ENCODE data around the gene RSPH1.
"Not testable (repeated sequence)": the region's sequence is repeated elsewhere in the genome, so short reads cannot be mapped to it uniquely, and the experiment has no call there.

Gene RSPH1

DNA sequence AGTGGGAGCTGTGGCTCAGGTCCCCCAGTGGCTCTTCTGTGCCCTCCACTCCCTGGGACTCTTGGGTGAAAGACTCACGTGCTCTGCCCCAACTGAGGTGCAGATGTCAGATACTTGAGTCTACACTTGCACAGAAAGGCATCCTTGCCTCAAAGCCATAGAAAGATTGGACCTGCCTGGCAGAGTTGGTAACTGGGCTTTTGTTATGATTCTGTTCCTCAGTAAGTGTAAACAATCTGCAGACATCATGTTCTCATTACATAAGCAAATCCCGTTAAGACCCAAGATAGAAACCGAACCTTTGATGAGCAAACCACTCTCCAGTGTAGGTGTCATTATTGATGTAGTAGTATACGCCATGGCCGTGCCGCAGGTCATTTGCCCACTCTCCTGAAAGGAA is 10.0 kb downstream of the RSPH1 start:
- no peak for DNase-seq (ENCODE audit: low read depth)

DNA sequence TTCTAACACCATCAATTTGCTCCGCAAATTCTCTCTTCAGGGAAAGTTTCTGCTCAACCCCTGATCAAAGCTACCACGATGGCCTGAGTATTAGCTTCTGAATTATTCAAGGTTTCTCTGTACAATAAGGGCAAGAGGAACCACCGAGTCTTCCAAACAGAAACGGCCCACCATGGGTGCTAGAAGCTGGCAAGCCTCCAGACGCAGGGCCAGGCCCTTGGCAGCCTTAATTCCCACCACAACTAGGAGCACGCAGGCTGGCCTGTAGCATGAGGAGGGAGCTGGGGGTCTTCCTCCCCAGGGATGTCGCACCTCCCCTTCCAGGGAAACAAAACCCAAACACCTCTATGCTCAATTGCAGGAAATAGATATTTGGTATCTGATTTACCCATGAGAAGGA is 11.1 kb downstream of the RSPH1 start:
- no peak for DNase-seq (ENCODE audit: low read depth)

DNA sequence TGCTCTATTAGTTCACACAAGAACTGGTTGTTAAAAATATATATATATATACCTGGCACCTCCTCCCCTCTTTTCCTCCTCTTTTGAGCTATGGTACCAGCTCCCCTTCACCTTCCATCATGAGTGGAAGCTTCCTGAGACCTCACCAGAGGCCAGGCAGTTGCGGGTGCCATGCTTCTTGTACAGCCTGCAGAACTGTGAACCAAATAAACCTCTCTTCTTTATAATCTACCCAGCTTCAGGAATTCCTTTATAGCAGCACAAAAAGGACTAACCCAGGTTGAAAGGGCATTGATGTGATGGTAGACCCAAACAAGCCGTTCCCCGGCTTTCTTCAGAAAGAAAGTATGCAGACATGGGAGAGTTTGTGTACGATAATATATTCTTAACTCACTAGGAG is 14.9 kb downstream of the RSPH1 start:
- no peak for DNase-seq (ENCODE audit: low read depth)

DNA sequence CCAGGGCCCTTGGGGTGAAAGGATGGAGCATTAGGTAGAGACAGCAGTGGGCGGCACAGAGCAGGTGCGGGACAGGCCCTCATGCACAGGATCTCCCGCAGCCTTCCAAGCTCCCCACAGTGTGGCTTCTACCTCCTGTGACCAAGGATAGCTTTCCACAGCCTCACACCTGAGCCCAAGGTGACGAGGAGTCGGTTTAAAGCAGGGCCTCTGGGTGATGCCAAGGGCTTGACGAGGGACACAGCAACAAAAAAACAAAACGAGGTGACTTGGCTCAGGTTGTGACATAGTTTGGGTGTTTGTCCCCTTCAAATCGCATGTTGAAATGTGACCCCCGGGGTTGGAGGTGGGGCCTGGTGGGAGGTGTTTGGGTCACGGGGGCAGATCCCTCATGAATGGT is 15.3 kb downstream of the RSPH1 start:
- DNase-seq (ENCODE audit: low read depth), result no peak

DNA sequence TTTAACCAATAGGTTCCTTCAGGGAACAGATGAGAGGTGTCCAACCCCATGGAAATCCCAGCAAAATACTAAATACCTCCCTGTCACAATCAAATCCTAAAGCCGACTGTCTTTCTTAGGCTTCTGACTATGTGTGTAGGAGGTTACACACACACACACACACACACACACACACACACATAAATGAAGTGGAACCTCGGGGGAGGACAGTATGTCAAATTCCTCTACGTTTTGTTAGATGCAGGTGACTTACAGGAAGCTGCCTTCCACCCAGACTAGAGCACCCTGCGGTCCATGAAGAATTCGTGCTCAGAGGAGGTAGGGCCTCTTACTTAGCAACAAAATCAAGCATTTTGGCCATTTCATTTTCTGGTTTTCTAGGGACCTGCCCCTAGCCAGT is 16.4 kb downstream of the RSPH1 start:
- DNase-seq (ENCODE audit: low read depth), result no peak

DNA sequence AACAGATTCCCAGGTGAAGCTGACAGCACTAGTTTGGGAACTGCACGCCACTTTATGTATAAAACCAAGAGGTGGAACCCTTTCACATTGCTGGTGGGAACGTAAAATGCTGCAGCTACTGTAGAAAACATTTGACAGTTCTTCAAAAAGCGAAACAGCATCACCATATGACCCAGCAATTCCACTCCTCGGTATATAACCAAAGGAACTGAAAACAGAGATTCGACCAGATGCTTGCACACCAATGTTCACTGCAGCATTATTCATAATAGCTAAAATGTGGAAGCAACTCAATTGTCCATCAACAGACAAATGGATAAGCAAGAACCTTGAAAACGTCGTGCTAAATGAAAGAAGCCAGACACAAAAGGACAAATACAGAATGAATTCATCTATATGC is 17.5 kb downstream of the RSPH1 start:
- no peak for DNase-seq (ENCODE audit: low read depth)

DNA sequence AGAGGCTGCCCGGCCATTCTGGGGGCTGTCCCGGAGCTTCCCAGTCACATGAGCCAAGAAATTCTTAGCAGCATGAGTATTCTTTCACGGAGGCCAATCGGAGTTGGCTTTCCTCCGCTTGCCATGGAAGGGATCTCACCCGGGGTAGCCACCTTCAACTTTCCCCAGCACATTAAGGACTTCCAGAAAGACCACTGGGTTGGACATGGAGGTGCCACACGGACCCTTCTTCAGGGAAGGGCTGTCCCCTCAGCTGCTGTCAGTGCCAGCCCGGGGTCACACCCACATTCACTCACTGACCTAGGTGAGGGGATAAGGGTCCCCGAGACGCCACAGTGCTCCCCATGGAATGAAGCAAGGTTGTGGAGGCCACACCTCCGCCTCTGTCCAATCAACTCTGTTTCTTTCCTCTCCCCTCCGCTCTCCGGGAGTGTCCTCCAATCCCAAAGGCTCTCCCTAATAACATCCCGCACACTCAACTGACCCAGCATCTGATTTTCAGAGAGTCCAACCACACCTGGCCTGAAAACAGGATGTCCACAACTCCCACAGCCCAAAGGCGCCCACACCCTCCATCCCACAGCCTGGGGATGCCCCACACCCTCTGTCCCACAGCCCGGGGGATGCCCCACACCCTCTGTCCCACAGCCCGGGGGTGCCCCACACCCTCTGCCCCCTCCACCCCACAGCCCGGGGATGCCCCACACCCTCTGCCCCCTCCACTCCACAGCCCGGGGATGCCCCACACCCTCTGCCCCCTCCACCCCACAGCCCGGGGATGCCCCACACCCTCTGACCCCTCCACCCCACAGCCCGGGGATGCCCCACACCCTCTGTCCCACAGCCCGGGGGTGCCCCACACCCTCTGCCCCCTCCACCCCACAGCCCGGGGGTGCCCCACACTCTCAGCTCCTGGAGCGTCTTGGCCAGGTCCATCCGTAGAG is 19.4 kb downstream of the RSPH1 start:
- DNase-seq (ENCODE audit: low read depth), result no peak

DNA sequence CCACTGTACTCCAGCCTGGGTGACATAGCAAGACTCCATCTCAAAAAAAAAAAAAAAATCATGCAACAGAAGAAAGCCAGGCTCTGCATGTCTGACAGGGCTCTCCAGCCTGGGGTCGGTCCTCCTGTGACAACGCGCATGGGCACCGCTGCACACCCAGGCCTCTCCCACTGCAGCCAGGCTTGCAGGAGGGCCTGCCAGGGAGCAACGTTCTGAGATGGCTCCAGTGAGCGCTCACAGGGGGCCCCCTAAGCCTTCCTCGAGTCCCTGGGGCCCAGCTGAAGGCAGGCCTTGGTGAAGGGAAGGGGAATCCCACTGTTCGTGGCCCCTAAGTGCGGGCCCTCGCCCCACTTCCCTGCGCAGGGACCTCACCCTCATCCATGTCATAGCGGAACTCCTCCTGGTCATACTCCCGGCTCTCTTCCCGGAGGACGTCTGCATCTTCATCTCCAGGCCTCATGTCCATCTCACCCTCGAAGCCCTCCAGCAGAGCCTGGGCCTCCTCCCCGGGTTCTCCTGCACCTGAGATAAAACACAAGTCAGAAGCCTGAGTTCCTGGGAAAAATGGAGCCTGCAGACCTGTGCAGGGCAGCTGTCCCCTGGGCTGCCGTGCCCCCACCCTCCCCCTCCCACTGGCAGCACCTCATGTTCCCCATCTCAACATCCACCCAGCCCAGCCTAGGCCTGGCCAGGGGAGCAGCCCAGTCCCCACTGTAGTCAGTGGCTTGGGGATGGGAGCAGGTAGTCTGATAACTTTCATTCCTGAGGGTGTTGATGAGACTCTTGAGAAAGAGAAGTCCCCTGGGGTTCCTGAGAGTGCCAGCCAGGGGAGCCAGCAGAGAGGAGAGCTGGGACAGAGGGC is 20.3 kb downstream of the RSPH1 start:
- DNase-seq (ENCODE audit: low read depth), result no peak

DNA sequence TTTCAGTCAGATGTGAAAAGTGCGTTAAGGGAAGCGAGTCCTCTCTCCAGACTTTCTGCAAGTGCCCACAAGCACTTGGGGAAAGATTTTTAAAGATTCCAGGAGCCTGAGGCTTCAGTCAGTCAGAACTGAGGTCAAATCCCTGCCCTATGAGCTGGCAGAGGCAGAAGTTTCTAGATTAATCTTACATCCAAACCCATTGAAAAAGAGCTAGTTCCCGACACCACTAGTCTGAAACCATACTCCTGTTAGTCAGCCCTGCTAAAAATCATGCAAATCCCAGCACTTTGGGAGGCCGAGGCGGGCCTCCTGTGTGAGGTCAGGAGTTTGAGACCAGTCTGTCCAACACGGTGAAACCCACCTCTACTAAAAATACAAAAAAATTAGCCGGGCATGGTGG is 21.0 kb downstream of the RSPH1 start:
- DNase-seq (ENCODE audit: low read depth), result no peak

DNA sequence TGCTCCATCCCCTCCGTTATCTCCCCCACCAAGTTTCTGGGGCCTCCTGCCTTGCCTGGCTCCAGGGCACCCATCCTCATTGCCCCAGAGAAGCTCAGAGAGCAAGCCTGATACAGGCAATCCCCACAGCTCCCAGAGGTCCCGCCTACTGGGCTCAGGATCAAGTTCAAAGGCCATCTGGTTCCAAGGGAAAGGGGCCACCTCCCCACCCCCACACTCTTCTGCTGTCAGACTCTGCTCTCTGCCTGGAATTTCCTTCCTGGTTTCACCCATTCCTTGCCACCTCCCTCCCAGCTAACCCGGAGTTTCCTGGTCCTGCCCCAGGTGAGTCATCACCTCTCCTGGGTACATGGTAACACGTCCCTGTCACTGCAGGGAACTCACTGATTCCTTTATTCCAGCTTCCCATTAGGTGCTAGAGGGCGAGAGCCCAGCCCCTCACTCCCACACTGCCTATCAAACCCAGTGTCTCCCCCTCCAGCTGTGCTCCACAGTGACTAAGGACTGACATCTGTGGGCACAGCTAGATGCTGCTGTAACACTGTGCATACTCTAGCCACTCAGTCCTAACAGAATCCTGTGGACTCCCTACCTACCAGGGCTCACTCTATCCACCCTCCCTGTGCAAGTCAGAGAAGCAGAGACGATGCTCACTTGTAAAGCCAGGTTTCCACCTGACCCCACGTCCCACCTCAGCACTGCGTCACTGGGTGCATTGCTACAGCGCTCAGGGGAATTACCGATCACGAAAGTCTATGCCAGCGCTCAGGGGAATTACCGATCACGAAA is 21.8 kb downstream of the RSPH1 start:
- no peak for DNase-seq (ENCODE audit: low read depth)

DNA sequence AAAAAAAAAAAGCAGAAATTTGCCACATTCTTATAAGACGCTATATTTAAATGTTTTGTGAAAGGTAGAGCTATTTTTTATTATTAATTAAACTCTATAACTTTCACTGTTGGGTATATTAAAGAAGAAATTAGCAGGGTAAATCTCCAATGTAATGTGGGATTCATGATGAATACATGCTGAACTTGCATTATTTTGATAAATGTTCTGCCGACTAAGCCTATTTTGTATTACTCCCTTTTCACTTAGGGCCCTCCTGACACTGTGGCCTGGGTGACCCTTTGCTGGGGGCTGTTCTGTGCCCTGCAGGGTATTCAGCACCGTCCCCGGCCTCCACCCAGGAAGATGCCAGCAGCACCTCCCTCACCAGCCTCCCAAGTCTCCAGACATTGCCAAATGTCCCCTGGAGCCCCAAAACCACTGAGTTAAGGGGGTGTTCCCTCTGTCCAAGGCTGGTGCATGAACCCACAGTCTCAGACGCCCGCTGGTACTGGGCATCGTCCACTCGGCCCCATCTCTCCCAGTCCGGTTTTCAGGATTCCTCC is 22.5 kb downstream of the RSPH1 start:
- no peak for DNase-seq (ENCODE audit: low read depth)

DNA sequence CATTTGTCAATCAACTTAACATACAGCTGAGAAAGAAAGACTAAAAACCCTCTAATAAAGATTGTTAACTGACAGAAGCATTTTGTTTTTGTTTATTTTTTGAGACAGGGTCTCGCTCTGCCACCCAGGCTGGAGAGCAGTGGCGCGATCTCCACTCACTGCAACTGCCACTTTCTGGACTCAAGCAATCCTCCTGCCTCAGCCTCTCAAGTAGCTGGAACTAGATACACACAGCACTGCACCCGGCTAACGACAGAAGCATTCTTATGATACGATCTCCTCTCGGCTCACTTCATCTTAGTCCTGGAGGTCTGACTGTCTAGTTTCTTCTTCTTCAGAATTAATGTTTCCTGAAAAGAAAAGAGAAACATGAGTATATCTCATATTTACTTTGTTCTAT is 23.5 kb downstream of the RSPH1 start:
- no peak for DNase-seq (ENCODE audit: low read depth)

DNA sequence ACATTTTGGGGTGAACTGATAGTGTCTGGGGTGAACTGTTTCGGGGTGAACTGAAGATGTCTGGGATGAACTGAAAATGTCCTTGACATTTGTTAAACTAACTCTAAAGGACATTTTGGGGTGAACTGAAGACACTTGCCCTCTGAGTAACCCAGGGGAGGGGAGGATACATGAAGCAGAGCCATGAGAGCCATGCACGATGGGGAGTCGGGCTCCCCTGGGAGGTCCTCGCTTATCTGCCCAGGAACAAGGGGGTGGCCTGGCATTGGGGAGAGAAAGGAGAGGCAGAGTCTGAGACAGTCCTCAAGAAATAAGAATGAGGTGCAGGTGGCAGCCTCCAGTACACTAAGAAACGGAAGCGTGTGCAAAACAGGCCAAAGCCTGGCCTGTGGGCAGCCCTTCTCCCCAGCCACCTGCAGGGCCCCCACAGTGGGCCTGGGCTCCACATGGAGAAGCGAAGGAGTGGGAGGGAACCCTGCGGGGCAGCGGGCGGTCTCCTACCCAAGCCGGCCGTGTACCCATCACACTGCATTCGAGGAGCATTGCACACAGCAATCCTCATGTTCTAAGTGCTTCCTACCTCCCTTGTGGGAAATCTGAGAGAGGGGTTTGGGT is 24.2 kb downstream of the RSPH1 start:
- DNase-seq (ENCODE audit: low read depth), result no peak

DNA sequence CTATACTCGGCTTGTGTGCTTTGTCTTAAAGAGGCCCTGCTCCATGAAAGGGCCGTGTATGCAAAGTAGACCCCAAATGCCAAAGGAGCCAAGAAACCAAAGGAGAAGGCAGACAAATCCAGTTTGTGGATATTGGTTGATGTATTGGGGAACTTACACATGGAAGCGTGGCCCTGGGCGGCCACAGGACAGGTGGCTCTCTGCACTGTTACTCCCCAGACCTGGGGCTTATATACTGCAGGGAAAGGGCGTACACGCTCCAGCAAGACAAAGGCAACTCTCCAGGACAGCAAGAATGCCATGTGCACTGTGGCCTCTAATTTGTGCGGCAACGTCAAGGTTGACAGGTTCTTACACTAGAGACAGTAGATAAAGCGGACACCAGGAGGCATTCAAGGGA is 24.8 kb downstream of the RSPH1 start:
- no peak for DNase-seq (ENCODE audit: low read depth)

DNA sequence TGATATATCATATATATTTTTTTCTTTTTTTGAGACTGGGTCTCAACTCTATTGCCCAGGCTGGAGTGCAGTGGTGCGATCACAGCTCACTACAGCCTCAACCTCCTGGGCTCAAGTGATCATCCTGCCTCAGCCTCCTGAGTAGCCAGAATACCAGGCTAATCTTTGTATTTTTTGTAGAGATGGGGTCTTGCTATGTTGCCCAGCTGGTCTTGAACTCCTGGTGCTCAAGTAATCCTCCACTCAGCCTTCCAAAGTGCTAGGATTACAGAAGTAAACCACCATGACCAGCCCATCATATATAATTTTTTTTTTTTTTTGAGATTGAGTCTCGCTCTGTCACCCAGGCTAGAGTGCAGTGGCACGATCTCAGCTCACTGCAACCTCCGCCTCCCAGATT is 26.3 kb downstream of the RSPH1 start:
- not testable (repeated sequence) for DNase-seq (ENCODE audit: low read depth)

DNA sequence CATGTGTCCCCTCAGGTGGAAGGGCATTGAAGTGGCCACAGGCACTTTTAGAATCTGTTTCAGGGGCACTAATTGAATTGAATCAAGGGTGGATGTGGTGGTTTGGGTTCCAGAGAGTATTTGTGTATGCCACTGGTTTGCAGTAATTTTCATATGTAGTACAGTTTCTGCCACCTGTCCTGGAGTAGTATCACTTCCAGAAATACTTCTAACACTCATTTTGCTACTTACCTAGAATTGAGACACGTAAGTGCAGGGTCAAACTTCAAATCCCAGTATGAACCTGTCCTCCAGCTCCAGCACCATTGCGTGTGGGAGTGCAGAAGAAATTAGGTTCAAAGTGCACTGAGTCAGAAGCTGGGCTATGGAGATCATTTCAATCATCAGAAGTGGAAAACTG is 26.8 kb downstream of the RSPH1 start:
- DNase-seq (ENCODE audit: low read depth), result no peak

DNA sequence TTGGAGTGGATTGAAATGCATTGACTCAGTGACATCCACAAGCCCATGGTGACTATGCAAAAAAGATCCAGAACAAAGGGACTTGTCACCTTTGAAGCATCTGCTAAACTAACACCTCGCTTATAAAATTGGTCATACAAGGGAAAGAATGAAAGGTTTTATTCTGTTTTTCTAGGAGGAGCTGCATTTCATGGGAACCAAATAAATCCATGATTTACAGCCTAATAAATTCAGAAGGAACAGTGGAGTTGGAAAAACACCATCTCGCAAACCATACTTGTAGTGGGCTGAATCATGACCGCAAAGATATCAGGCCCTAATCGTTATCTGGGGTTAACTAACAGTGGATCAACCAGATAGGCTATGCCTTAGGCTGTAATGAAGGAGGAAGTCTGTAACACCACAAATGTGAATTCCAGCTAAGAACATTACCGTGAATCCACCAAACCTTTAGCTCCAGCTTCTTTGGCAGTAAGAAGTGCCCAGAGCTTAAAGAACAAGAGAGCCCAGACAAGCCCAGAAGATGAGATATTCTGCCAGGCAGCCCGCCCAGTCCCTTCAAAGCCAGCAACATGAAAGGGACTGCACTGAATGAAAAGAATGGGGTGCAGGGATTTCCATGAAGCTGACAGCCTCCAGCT is 27.4 kb downstream of the RSPH1 start:
- no peak for DNase-seq (ENCODE audit: low read depth)

DNA sequence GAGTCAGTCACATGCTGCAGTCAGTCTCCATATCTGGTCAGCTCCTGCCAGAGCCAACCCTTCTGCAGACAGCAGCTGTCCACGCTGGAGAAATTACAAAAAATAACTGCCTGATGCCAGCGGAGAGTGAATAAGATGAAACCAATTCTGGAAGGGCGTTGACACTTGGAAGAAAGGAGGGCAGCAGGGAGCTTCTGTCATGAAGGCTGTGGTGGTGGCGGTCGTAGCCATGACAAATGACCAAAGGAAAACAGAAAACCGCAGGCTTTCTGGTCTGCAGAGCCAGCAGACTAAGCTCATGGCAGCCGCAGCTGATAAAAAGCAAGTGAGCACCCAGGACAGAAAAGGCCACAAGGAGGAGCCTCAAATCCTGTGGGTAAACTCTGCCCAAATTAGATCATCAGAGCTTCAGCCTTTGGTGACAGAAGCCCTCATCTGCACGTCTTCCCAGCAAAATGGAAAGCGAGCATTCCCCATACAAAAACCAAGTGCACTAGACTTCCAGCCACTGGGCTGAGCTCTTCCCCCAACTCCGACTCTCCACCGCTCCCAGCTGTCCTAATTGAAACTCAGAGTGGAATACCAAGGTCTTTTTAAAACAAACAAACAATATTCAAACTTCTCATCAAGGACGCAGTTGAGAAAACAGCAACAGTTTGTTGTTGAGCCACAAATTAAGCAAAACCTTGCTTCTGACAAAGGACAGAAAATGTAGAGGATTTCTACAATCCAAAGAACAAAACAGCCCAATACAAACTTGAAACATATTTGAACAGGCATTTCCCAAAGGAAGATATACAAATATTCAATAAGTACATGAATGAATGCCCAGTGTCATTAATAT is 28.7 kb downstream of the RSPH1 start:
- no peak for DNase-seq (ENCODE audit: low read depth)

DNA sequence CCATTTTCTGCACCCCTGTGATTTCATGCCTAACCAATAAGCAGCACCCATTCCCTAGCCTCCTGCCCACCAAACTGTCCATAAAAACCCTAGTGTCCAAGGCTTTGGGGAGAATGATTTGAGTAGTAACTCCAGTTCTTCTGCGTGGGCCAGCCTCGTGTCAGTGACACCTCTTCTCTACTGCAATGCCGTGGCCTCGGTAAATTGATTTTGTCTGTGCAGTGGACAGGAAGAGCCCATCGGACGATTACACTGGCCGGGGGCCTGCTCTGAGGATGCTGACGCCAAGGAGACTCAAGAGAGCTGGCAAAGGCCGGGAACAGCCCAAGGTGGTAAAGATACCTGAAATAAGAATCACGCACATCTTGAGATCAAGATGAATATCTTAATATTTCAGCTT is 29.3 kb downstream of the RSPH1 start:
- DNase-seq (ENCODE audit: low read depth), result no peak

DNA sequence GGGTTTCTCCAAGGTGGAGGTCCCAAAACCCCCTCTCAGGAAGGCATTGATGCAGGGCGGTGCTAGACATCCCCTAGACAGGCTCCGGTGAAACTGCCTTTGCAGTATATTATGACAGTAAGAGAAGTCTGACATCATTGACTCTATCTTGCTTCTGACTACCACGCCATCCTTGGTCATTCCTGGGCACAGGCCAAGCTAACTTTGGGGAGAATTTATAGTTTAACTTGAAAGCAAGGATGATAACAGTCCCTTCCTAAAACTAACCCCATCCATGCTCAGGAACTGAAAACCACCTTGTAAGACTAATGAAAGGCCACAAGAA is 30.3 kb downstream of the RSPH1 start:
- no peak for DNase-seq (ENCODE audit: low read depth)
